DMS53 treated with DMSO at 0.1 percent for 48 hours (cell line): ENCODE data around the gene WDR27.
"Not testable (repeated sequence)": the region's sequence is repeated elsewhere in the genome, so short reads cannot be mapped to it uniquely, and the experiment has no call there.

Source experiments
- DNase-seq: peaks from one replicate; lab custom pipeline; 2025; ENCODE audit not compliant: unreplicated experiment; lab: John Stamatoyannopoulos, UW

The WDR27 gene

DNA sequence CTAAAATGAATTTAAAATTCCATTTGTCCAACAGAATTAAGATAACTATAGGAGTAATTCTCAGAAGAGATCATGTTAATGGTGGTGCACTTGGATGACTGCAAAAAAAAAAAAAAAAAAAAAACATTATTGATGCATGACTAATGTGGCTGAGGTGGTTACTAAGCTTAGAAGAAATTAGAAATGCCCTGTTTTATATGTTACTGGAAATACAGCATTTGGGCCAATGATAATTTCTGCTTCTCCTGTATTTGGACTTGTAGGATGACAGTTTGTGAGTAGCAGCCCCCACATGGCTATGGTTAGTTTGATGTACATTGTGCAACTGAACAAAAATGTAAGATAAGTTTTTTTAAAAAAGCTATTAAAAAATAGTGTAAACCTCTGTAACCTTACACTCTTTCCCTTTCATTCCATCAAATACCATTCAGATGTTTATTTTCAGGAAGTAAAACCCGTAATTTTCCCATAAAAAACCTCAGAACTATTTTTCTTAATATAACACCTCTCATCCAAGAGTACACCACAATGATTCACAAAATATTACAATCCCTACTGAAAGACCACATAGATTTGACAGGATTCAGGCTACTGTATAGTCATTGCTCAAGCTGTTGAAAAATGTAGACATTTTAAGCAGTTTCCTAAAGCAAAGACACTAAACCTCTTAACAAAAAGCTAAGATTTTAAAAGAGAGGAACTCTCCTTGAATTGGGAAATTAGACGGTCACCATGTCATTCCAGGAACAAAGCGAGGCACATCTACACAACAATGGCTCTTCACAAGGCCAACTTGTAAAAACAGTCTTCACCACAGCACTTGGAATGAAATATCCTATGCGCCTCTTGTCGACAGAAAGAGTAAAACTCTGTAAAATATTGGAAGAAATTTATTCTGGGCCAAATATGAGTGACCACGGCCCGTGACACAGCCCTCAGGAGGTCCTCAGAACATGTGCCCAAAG, 83.0 kb downstream of the WDR27 start:
- DNase-seq, result no peak

DNA sequence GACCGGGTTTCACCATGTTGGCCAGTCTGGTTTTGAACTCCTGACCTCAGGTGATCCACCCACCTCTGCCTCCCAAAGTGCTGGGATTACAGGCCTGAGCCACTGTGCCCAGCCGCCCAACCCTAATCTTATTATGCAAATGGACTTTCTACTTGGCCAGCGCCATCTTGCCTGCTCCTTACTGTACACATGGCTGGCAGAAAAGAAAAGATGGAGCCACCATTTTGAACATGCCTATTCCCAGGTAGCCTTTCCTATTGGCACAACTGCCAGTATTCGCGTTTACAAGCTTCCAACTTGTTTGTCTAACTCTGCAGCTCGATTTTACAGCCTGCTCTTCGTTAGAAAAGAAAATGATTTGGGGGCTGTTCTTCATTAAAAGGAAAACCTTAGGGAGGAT, 84.3 kb downstream of the WDR27 start:
- no peak for DNase-seq

DNA sequence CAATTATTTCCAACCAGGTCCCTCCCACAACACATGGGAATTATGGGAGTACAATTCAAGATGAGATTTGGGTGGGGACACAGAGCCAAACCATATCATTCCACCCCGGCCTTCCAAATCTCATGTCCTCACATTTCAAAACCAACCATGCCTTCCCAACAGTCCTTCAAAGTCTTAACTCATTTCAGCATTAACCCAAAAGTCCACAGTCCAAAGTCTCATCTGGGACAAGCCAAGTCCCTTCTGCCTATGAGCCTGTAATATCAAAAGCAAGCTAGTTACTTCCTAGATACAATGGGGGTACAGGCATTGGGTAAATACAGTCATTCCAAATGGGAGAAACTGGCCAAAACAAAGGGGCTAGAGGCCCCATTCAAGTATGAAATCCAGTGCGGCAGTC, 93.2 kb downstream of the WDR27 start:
- not testable (repeated sequence) for DNase-seq

DNA sequence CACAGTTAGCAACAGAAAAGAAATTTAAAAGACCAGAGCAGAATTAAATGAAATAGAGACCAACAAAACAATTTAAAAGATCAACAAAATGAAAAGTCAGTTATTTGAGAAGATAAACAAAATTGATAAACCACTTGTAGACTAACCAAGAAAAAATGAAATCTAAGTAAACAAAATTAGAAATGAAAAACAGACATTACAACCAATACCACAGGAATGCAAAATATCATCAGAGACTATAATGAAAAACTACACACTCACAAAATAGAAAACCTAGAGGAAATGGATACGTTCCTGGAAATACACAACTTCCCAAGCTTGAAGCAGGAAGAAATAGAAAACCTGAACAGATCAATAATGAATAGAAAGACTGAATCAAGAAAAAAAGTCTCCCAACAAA, 97.8 kb downstream of the WDR27 start:
- DNase-seq, result no peak

DNA sequence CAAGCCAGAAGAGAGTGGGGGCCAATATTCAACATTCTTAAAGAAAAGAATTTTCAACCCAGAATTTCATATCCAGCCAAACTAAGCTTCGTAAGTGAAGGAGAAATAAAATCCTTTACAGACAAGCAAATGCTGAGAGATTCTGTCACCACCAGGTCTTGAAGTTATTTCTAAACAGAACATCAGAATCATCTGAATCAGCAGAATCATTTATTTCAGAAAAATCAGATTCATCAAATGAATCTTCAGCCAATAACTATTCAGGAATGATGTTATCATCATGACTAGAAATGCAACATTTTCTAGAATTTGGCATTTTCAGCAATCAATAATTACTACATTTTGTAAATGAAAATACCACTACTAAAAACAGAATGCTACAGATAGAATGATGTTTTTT, 100.7 kb downstream of the WDR27 start:
- not testable (repeated sequence) for DNase-seq

DNA sequence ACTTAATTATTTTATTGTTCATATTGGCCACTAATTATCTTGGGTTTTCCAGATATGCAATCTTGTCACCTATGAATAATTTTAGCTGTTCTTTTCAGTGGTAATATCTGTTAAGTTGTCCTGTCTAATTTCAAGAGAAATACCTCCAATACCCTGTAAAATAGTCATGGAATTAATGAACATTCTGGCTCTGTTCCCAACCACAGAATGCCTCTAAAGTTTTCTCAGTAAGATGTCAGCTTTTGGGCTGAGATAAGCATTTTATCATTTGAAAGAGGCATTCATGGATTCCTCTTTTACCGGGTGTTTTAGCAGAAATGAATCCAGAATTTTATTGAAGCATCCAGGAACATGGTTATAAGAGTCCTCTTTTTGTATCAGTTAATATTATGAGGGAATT, 109.3 kb downstream of the WDR27 start:
- DNase-seq, result no peak

DNA sequence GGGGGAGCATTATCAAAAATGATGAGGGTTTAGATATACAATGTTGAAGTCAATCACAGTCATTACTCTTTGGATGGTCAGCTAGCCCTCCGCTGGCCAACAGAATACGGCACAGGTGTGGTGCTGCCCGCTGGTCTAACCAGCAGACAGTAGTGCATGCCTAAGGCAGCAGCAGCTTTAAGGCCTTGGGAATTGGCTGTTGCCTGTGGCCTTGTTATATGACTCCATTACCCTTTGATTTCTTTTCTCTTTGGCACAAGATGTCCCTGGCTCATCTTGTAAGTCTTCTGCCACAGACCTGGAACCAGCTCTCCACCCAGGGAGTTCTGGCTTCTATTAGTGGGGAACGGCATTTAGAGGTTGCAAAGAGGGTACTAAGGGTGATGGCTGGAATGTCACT, 110.2 kb downstream of the WDR27 start:
- DNase-seq, result no peak

DNA sequence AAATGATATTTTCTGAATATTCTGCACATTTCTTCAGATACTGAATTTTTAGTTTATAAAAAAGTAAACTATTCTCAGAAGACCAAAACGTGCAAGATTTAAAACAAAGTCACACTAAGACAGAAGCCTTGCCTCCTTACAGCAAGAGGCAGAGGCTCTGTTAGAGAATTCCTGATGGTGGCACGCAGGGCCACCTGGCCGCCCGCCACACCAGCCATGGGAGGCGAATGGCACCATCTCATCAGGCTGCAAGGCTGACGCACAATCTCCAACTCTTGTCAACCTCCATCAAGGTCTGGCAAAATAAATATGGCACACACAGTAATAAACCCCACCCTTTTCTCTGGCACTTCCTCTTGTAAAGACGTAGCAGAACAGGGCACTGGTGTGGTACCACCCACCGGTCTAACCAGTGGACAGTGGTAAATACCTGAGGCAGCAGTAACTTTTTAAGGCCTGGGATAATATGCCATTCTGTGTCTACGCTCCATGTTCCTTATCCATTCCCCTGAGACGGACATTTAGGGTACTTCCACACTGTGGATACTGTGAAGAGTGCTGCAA, 111.4 kb downstream of the WDR27 start:
- DNase-seq, result no peak

DNA sequence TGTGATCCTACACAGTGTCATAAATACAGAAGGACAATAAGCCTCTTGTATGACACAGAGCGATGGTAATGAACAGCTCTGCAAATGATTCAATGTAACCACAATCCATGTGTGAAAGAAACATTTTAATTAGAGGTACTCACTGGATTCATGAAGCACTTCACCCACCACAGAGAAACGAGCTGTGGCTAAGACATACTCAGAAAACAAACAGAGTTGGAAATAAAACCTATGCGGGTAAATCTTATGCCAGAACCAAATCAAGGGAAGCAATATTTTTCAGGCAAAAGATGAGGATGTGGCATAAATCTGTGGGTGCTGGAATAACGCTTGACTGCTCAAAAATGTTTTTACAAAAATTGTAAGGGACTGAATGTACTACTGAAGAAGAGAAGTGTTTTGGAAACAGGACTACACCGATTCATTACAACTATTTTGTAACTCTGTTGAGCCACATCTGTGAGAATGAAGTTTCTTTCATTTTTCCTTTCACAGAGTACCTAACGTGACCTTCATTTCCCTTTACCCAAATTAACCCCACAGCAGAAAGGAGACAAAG, 112.1 kb downstream of the WDR27 start:
- DNase-seq, result no peak

DNA sequence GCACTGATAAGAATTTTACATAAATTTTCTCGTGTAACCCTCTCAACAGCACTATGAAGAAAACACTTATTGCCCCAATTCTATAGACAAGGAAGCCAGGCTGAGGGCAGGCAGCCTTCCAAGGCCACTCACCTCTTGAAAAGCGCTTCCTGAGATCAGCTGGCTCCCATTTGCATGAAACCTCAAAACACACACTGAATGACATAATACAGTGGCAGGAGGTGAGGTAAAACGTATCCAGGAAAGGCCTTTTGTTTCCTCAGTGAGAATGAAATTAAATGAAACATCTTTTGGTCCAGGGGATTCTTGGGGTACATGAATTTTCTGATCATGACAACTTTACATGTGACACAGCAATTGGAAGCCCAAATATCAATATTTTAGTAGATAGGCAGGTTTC, 112.5 kb downstream of the WDR27 start:
- DNase-seq, result no peak

DNA sequence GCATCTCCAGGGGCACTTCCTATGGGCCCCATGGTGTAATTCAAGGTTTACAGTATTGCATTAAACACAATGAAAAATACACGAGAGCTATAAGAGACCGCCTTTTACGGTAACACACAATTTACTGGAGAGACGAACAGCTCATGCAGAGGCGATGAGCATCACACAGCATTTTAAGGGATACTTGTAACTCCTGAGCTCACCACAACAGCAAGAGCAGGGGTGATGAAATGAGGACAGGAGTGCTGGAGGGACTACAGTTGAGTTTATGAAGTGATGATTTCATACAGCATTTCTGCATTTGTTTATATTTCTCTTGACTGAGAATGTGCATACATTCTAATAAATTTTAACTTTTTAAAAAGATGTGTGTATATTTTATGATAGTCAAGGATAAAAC, 113.9 kb downstream of the WDR27 start:
- DNase-seq, result no peak

DNA sequence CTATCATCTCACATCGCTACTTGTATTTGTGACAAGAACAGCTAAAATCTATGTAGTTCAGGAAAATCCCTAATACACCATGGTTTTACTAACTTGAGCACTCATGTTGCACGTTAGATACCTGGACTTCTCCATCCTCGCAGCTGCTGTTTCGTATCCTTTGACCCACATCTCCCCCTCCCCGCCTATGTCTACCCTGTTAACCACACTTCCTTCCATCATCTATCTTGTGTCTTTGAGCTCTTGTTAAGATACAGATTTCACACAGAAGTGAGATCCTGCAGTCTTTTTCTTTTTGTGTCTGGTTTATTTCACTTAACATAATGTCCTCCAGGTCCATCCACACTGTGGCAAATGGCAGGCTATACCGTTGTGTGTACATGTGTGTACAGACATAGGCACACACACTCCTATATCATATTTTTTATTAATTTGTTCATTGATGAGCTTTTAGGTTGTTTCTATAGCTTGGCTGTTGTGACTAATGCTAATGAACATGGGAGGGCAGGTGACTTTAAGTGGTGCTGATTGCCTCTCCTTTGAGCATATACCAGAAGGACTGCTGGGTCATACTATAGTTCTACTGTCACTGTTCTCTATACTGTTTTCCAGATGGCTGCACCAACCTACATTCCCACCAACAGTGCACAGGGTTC, 117.8 kb downstream of the WDR27 start:
- DNase-seq, result no peak

DNA sequence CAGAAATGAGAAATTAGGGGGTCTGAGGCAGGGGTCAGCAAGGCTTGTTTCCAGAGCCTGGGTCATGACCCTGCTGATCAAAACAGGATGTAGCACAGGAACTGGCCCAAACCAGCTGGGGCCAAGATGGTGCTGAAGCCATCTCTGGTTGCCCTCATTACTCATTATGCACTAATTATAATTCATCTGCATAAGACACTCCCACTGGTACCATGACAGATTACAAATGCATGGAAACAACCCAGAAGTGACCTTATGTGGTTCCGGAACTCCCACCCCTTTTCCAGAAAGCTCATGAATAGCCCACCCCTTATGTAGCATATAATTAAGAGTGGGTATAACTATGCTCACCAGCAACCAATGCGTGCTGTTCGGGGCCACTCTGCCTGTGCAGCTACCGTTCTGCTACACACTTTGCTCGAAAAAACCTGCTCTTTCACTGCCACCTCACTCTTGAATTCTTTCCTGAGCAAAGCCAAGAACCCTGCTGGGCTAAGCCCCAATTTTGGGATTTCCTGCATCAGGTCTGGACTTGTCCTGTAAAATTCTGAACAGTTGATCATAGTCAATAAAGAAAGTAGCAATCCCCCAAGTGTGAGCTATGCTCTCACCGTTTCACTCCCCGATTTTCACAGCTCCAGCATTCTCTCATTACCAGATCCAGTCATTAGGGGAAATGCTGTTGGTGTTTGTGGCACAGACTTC, 122.3 kb downstream of the WDR27 start:
- DNase-seq, result no peak

DNA sequence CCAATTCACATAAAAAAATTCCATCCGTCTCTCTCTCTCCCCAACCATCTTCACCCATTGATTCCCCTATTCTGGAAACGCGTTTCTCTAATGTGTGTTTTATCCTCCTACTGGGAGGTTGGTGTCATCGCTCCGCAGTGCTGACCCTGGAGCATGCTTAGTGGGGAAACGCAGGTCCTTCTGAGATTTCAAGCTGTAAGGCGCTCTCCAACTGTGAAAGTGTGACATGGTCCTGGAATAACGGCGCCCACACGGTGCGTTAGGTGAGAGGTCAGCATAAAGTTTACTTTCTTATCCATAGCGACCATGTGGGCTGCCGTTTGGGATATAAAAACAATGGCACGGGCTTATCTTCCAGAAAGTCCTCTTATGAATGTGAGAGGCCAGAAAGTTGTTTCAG, 123.9 kb downstream of the WDR27 start:
- DNase-seq, result no peak

DNA sequence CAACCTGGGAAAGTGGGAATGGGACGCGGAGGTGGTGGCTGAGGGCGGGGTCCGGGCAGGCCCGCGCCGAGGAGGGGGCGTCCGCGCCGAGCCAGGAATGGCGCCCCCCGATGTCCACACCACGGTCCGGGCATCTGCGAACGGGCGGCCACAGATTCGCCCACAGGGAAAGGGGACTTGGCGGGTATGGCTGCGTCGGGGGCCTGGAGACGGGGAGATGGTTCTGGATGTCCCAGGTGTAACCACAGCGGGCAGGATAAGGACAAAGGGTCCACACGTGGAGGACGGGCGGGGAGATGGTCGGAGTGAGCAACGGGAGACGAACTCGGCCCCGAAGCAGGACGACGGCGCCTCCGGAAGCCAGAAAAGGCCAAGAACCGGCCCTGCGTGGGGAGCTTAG, 124.6 kb downstream of the WDR27 start:
- no peak for DNase-seq

DNA sequence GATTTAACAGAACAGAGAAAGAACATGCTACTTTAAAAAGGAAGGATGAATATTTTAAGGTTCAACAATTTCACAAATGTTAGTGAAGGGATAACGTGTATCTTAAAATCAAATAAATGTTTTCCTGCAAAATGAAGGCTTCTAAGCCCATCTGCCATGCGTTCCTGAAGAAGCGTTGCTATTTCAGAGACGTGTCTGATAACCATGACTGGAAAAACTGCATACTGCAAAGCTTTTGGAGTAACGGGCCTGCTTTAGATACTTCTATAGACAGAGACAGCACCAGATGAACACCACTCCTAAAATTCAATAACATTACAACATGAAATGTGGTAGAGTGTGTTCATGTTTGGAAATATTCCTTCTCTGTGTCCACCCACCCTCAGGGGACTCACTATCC, 126.0 kb downstream of the WDR27 start:
- no peak for DNase-seq

DNA sequence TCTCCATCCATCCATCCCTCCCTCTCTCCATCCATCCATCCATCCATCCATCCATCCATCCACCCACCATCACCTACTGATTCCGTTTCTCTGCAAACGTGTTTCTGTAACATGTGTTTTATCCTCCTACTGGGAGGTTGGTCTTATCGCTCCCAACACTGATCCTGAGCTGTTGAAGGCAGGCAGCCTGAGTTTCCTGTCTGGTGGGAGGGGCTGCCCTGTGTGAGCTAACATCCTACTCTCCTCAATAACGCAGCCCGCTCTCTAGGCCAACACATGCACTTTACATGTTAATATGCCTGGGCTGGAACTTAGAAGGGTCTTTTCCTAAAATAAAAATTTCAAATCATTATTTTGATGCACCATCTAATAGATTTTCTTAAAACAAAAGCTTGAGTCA, 126.5 kb downstream of the WDR27 start:
- DNase-seq, result no peak

DNA sequence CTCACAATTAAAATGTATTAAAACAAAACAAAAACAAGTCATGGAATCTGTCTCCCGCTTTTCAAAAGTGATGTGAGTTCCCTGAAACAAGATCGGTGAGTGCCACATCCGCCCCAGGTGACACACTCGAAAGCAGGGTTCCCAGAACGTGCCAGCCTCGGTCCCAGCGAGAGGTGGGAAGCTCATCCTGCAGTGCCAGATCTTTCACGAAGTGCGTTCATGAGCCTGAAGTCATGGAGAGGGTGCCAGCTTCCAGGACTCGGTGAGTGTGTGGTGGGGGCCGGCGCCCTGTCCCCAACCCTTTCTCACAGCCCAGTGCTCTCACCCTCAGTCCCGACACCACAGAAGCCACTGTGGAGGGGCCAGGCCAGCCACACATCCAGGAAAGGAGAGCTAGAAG, 127.4 kb downstream of the WDR27 start:
- no peak for DNase-seq

DNA sequence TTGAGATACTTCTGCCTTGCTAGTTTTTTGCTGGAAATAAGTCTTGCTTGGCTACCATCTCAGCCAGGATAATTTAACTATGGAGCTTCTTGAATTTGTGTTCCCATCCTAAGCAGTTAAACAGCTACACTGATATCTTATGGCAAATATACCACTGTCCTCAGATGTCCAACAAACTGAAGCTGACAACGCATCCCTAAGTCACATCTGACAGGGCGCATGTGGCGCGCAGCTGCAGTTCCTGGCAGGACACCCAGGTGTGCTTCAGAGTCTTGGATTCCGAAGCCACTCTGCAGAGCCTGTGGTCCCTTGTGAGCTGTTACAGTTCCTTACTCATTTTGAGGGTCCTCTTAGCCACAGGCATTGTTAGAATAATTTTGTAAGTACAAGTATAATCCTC, 127.9 kb downstream of the WDR27 start:
- DNase-seq, result no peak

DNA sequence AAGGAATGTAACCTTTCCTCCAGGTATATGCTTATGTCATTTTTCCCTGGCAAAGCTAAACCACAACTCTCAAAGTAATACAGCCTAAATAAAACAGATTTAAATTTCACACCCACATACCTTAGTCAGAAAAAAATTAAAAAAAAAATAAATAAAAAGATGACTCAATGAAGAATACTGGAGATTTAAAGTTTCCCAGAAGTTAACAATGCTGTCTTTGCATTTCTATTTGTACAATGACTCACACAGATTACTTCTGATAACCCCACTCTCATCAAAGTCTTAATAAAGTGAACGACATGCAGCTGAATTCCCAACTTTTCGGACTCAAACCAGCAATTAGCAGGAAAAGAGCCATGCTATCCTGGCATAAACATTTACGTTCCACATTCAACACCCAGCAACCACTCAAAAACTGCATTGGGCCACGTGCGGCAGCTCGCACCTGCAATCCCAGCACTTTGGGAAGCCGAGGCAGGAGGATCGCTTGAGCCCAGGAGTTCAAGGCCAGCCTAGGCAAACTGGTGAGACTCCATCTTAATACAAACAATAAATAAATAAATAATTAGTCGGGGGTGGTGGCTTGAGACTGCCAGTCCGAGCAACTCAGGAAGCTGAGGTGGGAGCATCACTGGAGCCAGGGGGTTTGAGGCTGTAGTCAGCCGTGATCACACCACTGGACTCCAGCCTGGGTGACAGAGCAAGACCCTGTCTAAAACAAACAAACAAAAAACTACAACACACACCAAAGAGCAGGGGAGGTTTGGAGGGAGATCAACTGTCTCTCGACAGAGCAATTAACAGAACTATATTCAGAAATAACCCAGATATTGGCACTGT, 130.5 kb downstream of the WDR27 start:
- no peak for DNase-seq
